ENCODE data around the gene MYMX. TPM values are rescaled to one million over a fixed set of nuclear protein-coding genes. Genes with fewer than 3 reads are reported as not detected.
A peak's percentile ranks its signal among the peaks of the same experiment; 100 is the strongest.

Gene MYMX
- total and polyA plus RNA-seq, 2 of the 13 experiments (the other 11 are each of a cell fraction or from before 2014, with no cell fraction given), result not detected

DNA sequence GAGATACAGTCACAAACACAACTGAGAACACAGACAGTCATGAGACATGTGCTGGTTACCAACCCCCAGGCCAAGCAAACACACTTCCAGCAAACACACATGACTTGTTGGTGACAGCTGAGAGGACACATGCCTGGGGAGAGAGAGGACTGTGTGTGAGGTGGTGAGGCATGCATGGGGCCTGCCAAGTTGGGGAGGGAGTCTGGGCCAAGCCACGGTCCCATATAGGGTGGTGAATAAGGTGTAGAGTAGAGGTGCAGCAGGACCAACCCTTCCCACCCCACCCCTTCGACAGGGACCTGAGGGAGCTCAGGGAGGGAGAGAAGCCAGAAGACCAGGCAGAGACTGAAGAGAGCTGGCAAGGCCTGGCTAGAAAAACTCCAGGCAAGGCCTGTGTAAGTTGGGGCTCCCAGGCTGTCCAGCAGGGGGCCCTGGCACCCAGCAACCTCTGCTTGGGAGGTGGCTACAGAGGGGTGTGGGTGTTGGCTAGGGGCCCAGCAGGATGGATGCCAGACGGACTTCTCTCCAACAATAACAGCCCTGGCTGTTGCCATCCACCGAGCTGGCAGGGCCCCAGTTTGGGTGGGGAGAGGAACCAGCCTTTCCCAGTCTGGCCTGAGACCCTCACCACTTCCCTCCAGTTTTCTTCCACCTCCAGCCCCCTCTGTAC, 4.7 kb downstream of the MYMX start (continued):
- TF ChIP-seq PHF8 (CRISPR knock-in tag; IDR thresholded peaks at IDR 0.05) (peak; percentile 46; the same call in 1 of the 2 replicates), RFX5 (IDR thresholded peaks at IDR 0.05; ENCODE audit: low read depth, low read length) (no peak), BCL6 (CRISPR knock-in tag; IDR thresholded peaks at IDR 0.05) (0 out of 2 replicates have a peak, but pooled peaks have one; percentile 17), MBNL3 (CRISPR knock-in tag; conservative IDR thresholded peaks at IDR 0.05) (no peak), SRY (CRISPR knock-in tag; IDR thresholded peaks at IDR 0.05) (no peak), RNF219 (CRISPR knock-in tag; IDR thresholded peaks at IDR 0.05) (no peak), HNRNPL (IDR thresholded peaks at IDR 0.05; ENCODE audit: low read depth, low read length) (peak; percentile 92), ZNF782 (CRISPR knock-in tag; IDR thresholded peaks at IDR 0.05; ENCODE audit: borderline replicate concordance) (no peak), ZNF709 (CRISPR knock-in tag; IDR thresholded peaks at IDR 0.05) (no peak), DDIT3 (CRISPR knock-in tag; IDR thresholded peaks at IDR 0.05) (no peak), AKAP8 (CRISPR knock-in tag; IDR thresholded peaks at IDR 0.05) (no peak; the same call in 1 of the 2 replicates), PHB2 (IDR thresholded peaks at IDR 0.05; ENCODE audit: partially characterized antibody) (no peak), ZNF674 (CRISPR knock-in tag; IDR thresholded peaks at IDR 0.05; ENCODE audit: low read depth) (no peak), TMF1 (CRISPR knock-in tag; IDR thresholded peaks at IDR 0.05; ENCODE audit: low read depth) (no peak), DNMT1 (CRISPR knock-in tag; IDR thresholded peaks at IDR 0.05) (no peak), RBFOX2 (IDR thresholded peaks at IDR 0.05; ENCODE audit: low read depth, low read length) (no peak), ZNF891 (CRISPR knock-in tag; IDR thresholded peaks at IDR 0.05) (no peak), TEAD3 (CRISPR knock-in tag; optimal IDR thresholded peaks at IDR 0.05; ENCODE audit: borderline replicate concordance) (peak; percentile 54), SNRNP70 (IDR thresholded peaks at IDR 0.05; ENCODE audit: low read depth, low read length) (no peak), HINFP (CRISPR knock-in tag; IDR thresholded peaks at IDR 0.05; ENCODE audit: low read depth) (no peak), GATAD1 (CRISPR knock-in tag; IDR thresholded peaks at IDR 0.05) (no peak), EEA1 (CRISPR knock-in tag; IDR thresholded peaks at IDR 0.05; ENCODE audit: borderline replicate concordance) (no peak; the same call in 1 of the 2 replicates), RFXANK (CRISPR knock-in tag; IDR thresholded peaks at IDR 0.05) (no peak)
- TF ChIP-seq, protein P1, sequence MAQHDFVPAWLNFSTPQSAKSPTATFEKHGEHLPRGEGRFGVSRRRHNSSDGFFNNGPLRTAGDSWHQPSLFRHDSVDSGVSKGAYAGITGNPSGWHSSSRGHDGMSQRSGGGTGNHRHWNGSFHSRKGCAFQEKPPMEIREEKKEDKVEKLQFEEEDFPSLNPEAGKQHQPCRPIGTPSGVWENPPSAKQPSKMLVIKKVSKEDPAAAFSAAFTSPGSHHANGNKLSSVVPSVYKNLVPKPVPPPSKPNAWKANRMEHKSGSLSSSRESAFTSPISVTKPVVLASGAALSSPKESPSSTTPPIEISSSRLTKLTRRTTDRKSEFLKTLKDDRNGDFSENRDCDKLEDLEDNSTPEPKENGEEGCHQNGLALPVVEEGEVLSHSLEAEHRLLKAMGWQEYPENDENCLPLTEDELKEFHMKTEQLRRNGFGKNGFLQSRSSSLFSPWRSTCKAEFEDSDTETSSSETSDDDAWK (CRISPR knock-in tag; IDR thresholded peaks at IDR 0.05), result no peak
- TF ChIP-seq, protein P2, sequence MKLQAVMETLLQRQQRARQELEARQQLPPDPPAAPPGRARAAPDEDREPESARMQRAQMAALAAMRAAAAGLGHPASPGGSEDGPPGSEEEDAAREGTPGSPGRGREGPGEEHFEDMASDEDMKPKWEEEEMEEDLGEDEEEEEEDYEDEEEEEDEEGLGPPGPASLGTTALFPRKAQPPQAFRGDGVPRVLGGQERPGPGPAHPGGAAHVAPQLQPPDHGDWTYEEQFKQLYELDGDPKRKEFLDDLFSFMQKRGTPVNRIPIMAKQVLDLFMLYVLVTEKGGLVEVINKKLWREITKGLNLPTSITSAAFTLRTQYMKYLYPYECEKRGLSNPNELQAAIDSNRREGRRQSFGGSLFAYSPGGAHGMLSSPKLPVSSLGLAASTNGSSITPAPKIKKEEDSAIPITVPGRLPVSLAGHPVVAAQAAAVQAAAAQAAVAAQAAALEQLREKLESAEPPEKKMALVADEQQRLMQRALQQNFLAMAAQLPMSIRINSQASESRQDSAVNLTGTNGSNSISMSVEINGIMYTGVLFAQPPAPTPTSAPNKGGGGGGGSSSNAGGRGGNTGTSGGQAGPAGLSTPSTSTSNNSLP (IDR thresholded peaks at IDR 0.05; ENCODE audit: low read depth, low read length), result 0 out of 2 replicates have a peak, but pooled peaks have one; percentile 25
